Stimulated activated naive CD4-positive, alpha-beta T cell (primary cell): ENCODE results near the gene KRT34.
"Not testable (repeated sequence)": the region's sequence is repeated elsewhere in the genome, so short reads cannot be mapped to it uniquely, and the experiment has no call there.

Source experiments
- DNase-seq, 6 experiments: peaks; one replicate each; lab custom pipeline; 2025; lab: John Stamatoyannopoulos, UW

Gene KRT34

DNA sequence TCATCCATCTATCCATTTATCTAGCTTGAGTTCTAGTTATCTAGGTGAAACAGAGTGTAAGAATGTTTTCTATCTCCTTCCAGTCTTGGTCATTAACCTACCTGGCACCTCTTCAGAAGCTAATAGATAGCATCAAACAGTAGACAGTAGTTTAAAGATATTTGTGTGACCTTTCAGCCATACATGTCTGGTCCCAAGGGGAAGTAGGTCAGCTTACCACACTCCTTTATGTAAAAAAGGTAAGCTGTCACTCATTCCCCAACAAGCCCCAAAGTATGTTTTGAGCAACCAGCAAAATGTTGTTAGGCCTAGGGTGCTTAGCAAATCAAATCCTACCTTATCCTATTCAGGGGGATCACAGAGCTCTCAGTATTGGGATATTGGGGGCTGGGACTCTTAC is 16.0 kb downstream of the KRT34 start:
- DNase-seq: no peak

DNA sequence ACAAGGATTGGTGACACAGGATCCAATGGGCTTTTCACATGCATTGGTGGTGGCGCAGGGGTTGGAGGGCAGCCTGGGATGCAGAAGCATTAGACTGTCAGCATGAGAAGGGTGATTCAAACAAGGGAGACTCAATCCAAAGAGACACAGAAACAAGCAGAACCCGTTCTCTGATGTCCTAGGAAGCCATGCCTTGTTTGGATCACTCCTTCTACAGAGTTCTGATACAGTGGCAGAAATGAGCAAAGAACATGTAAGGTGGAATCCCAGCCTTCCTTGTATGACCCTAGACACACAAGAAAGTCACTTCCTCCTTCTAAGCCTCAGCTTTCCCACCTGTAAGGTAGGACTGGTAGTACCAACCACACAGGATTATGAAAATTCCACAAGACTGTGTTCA is 18.2 kb downstream of the KRT34 start:
- no peak for DNase-seq

DNA sequence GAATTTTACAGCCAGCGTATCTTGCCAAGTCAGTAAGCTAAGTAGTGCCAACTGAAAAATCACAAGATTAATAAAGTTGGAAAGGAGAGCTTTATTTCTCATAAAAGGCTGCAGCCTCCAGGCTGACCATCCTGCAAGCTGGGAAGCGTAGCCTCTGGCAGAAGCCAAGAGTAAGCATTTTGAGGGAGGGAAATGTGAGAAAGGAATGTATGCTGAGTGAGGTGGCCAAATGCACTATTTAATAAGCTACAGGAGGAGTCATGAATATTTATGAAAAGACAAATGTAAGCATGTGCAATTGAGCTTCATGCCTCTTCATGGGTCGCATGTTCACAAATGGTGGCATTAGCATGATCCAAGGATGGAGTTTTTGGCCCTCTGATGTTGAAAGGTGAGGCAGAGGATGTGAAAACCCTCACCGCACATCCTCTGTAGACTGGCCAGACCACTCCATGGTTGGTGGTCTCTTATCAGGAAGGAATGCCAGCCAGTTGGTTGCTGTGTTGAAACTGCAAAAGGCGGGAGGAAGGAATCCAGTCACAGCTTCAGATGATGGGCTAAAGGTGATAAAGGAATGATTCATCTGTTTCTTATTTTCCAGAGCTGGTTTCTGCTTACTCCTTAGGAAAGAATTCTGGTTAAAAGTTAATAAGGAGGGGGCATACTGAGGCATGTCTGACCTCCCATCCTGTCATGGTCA is 21.7 kb downstream of the KRT34 start:
- DNase-seq: no peak

DNA sequence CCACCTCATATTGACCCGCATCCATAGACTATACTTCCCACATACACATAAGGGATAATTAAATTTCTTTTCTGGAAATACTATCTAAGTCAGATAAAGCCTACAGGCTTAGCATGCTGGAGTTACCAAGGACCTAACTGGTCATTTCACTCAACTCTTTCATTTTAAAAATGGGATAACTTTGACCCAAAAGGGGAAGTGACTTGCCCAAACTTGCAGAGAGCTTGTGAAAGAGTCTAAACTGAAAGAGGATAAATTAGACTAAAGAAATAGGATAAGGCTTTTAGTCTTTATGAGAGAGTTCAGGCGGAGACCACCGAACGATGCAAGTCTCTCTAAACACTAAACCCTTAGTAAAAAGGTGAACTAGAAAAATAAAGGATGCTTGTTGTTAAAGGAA is 27.6 kb downstream of the KRT34 start:
- DNase-seq: no peak

DNA sequence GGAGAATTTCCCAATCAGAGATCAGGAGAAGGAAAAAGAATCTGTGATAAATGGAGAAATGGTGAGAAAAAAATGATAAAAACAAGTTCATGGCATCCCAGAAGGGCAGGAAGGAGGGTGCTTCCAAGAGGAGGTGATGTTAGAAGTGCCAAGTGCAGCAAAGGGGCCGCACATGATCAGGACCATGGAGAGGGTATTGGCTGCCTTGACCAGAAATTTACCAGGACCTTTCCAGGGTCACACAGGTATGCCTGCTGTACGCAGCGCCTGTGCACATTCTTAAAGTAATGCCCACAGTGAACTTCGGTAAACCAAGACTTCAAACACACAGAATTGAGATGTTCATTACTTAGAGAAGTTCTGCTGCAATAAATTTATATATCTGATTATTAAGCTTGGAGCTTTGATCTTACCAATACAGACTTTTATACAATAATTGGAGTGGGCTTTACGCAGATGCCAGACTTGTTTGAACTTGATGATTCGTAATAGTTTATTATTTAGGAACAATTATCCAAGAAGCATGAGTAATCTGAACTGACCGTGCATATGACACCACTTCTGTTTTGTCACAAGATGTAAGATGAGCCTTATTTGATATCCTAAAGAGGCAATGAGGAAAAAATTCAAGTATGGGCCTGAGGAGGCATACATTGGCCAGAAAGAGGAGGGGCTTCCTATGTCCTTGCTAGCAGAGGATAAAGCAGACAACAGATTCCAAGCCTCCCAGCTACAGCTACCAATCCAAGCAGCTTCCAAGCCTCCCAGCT is 29.3 kb downstream of the KRT34 start:
- DNase-seq: no peak

DNA sequence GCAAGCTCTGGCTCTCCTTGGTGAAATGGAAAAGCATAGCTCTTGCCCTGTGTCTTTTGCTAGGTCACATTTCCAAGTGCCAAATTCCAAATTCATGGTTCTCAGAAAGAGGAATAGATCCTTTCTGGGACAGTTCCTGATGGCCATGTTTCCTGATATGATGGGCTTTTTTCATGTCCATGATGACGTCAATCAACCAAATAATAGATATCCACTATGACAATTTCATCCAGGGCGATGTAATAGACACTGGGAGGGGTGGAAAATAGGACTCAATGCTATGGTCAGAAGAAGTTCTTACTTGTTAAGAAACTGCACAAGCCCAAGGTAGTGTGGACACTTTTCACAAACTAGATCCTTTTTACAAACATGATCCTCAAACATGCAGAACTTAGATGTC is 30.9 kb downstream of the KRT34 start:
- DNase-seq: no peak

DNA sequence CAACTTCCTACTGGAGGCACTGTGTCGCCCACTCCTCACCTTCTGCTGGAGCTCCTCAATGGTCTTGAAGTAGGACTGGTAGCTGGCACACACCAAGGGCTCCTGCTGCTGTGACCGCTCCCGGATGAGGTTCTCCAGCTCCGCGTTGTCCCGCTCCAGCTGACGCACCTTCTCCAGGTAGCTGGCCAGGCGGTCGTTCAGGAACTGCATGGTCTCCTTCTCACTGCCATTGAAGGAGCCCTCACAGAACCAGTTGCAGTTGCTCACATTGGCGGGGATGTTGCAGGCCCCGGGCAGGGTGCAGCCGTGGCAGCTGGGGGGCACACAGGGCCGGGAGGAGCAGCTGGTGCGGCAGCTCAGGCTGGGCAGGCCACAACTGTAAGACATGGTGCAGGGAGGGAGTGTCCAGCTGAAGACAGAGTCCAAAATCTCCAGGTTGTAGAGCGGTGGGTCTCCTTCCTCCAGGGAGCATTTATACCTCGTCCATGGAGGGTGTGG is 31.7 kb downstream of the KRT34 start, which contains the start of gene KRT33A:
Gene KRT33A (minus strand): TSS at position 448 of the 498 bp plus-strand sequence. CDS start 61 bp downstream, at position 387.
- DNase-seq: not testable (repeated sequence)

DNA sequence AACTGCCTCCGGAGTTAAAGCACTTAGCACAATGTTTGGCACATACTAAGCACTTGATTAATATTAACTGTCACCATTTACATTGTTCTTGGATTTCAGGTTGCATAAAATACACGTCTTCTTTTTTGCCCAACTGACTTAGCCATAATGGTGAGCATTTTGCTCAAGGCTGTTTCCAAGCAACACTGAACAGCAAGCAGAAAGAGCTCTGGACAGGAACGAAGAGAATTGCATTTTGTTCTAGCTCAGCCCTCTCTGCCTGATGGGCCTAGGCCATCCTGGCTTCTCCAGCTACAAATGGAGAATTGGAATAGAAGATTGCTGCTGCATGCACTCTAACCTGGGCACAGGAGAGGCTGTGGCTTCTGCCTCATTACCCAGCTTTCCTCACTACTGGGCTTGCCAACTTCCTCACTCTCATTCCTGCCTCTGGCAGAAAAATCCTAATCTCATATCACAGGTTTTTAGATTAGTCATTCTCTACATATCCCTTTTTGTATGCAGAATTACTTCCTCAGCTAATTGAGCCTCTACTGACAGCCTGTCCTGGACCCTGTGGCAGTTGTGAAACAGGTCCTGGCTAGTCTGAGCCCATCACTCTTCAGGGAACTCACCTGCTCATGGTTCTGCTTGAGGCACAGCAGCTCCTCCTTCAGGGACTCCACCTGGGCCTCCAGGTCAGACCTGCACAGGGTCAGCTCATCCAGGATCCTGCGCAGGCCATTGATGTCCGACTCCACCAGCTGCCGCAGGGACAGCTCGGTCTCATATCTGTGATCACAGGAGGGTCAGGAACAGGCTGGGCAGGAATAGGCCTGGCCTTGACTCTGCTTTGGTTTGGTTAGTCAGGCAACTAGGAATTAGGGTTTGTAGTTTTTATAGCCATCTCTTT is 34.0 kb downstream of the KRT34 start:
- no peak for DNase-seq

DNA sequence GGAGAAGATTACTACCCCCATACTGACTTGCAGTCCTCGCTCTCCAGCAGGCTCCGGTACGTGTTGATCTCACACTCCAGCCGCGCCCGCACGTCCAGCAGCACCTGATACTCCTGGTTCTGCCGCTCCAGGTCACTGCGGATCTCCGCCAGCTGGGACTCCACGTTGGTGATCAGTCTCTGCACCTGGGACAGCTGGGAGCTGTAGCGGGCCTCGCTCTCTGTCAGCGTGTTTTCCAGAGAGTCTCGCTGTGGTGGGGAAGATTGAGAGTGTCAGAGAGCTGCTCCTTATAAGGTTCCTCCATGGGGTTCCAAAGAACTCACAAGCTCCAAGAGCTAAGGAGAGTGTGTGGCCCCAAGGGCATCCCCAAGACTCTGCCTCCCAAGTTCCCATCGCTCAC is 35.7 kb downstream of the KRT34 start:
- DNase-seq: not testable (repeated sequence)

DNA sequence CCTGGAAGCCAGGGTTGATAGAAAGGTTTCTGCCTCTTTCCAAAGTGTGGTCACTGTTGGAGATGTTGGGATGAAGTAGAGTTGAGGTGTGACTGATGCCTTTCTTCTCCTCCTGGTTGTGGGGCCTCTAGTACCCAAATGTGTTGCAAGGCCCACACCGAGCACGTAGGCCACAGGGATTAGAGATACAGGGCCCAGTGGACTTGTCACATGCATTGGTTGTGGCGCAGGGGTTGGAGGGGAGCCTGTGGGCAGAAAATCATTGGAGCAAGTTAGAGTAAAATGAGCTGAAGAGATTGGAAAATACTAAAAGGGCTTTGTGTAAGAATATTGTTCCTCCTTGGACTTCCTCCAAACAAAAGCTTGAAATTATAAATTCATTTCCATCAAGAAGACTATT is 36.1 kb downstream of the KRT34 start:
- no peak for DNase-seq

DNA sequence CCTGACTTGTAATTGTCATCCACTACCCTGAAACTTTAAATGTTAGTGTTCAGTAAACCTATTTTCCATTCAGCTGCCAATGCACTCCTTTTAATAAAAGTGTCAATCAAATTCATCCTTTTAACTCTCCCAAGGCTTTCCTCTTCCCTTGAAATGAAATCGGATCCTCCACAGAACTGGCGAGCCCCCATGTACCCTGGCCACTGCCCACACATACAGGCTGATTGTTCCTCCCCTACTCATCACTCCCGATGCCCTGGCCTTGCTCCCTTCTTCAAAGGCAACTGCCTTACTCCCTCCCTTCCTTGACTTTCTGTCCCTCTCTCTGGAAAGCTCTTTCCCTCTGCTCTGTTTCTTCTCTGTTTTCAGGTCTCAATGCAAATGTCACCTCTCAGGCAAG is 39.1 kb downstream of the KRT34 start:
- DNase-seq: no peak

DNA sequence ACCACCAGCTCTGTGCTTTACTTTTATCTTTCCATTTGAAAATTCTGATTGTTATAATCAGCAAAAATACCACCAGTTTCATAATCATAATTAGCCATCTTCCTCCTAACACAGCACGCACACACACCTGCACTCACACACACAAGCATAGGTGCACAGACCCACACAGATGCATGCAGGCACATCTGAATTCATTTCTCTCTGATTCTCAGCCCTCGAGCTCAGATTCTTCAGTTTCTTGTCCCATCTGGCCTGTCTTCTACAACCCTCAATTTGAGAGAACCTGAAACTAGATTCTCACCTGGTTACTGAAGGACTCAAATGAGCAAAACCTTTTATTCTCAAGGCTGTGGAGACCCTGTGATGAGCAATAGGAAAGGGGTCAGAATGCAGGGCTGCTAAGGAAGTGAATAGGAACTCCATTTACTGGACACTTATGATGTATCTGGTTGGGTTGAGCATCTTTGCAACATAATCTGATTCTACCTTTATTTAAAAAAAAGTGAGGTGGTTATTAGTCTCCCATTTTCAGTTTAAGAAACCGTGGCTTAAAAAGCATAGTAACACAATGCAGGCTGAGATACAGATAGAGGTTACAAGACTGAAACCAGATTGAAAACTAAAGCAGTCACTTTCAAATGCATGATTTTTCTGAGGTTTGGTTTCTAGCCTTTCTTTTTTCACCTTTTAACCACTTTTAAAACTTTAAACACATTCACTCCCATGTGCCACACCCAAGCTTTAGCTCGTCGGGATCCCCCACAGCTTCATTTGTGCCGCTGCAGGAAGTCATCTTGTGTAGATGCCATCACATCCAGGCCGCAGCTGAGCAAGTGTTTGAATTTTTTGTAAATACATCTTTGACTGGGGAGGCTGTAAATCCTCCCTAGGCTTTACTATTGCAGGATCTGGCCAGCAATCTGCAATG is 40.9 kb downstream of the KRT34 start:
- peak; percentile 24 to 88 (median 54) for DNase-seq

DNA sequence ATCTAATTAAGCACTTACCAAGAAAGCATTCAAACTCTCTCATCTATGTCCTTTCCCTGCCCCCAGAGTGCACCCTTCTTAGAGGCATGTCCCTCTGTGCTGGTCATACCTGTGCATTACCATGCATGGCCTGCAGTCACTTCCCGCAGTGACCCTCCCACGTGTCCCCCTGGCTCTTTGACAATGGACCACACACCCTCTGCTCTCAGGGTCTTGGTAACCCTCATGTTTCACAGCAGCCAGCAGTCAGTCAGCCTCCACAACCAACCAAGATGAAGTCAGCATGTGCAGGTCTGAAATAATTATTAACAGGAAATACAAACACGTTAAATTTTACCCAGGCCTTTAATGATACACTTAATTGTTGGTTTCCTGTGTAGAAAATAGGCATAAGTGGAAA is 41.6 kb downstream of the KRT34 start:
- DNase-seq: no peak

DNA sequence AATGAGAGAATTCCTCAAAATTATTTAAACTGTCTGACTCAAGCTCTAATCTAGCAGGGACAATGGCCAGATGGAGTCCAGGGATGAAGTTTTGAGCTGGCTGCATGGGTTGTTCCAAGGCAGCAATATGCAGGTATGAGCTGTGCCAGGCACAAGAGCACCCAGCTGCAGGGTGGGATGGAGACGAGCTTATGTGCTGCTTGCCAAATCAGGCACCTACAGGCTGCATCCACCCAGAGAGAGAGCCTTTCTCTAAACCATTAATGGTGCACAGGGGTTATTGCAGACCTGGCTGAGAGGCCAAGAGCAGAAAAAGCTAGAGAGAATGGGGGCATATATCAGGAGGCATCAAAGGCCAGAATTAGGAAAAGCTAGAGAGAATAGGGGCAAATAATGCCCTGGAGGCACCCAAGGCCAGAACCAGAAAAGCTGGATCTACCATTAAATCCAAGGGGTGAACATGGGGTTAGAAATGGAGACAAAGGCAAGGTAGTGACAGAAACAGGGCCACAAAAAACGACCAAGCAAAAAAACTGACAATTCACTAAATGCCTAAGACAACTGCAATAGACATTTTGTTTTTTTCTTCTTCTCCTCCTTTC is 42.4 kb downstream of the KRT34 start:
- DNase-seq: peak in 1 of 6 experiments; percentile 35

DNA sequence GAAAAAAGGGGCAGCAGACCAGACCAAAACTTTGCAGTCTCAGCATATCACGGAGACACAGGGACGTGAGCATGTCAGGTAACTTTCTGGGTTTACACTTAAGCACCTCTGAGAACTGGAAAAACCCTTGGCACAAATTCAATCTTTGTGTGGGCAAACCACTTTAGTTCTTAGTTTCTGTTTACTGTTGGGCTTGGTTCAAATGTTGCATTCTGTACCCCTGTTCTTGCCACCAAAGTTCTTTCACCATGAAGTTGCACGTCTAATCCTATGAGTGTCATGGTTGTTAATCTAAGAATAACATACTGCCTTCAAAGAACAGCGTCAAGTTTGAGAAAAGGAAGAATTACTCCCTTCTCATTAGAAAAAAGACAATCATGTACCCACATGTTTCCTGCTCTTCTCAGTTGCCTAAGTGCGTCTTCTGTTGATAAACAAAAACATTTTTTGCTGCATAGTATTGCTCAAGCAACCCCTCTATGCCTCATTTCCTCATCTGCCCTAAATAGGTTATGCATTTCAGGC is 43.1 kb downstream of the KRT34 start:
- DNase-seq: peak; percentile 19 to 90 (median 66)

DNA sequence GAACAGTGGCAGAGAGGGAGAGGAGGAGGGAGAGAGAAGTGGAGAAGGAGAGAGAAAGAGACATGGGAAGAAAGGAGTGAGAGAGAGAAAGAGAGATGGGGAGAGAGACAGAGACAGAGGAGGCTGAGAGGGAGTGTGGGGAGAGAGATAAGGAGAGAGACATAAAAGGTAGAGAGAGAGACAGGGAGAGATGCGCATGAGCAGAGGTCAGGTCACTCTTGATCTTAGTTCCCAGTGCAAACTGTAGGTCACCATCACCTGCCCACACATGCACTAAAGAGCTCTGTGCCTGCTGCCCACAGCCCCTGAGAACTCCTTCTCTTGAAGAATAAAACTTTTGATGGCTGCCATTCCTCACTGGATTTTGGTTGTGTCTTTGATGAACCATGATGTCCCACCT is 46.4 kb downstream of the KRT34 start:
- no peak for DNase-seq

DNA sequence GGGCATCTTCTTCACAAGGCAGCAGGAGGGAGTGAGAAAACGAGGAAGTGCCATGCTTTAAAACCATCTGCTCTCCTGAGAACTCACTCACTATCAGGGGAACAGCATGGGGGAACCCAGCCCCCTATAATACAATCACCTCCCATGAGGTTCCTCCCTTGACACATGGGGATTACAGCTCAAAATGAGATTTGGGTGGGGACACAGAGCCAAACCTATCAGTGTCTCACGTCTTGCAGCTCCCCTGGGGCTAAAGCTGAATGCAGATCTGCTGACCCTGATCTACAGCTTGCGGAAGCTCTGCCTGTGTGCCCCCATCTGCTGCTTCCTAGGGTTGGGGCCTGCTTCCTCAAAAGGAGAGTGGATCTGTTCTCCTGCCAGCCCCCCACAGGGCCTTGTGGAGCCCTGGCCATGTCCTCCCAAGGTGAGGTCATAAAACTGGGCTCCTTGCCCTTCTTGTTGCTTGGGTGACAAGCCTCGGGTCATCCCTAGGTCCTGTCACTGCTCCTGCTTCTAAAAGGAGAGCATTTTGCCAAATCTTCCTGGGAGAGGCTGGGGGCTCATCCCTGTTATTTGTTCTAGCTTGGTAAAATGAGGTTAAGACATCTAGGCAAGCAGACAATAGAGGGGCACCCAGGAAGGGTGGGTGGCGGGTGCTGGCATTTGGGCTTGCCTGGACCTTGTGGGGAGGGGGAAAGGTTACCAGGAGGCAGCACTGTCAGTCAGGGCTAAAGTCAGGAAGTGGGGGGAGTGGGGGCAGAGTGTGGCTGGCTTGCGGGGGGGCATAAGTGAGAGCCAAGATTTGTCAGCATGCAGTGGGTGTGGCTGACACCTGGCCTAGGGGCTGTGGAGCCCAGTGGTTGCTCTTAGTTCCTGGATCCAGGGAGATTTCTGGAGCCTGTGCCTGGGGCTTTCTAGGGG is 47.5 kb downstream of the KRT34 start:
- no peak for DNase-seq

DNA sequence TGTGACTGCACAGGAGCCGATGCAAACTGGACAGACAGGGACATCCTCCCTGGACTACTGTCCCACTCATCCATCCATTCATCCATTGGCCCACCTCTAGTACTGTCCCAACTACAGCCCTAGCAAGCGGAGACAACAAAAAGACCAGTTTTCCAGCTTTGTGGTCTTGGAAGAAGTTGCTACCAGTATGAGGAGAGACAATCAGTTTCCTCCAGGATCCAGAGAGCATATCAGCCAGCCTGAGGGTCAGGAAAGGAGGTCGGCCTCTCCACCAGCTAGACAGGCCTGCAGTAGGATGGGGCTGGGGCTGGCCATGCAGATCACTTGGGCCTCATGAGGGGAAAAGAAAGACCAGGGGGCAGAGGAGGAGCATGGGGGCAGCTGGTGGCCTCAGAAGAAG is 48.3 kb downstream of the KRT34 start:
- DNase-seq: no peak

DNA sequence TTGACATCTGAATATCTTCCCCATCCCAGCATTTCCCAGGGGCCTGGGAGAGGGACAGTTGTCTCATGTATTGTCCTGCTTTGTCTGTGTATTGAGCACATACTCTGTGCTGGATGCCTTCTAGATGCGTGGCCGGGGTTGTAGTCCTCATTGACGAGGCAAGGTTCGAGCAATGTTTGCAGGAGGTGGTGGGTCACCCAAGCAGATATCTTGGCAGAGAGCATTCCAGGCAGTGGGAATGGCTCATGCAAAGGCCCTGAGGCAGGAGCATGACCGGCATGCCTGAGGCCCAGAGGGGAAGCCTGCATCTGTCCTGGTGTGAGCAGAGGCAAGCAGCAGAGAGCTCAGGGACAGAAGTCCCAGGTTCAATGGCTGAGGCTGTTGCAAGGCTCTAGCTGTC is 49.0 kb downstream of the KRT34 start:
- DNase-seq: no peak
